Left forelimb (tissue), 1 donor: ENCODE data around the gene UBE2D1.

Source experiments
- DNase-seq: peaks from one replicate; pipeline ENCODE4 v3.0.0-alpha.2; 2018; ENCODE audit warnings: low spot score

UBE2D1 gene

GRCh38 chr10:58341422-58341821 is 6.6 kb downstream of the UBE2D1 start:
- DNase-seq: no peak

- no peak for DNase-seq
Measured at GRCh38 chr10:58341947-58342346, 7.1 kb downstream of the UBE2D1 start.

- DNase-seq: no peak
Measured at GRCh38 chr10:58347967-58348366, 13.2 kb downstream of the UBE2D1 start.

- DNase-seq: no peak
Measured at GRCh38 chr10:58348571-58349033, 13.8 kb downstream of the UBE2D1 start.

- no peak for DNase-seq
Measured at GRCh38 chr10:58350023-58350422, 15.2 kb downstream of the UBE2D1 start.

GRCh38 chr10:58350619-58351323 is 16.0 kb downstream of the UBE2D1 start:
- no peak for DNase-seq

GRCh38 chr10:58351616-58352578 is 17.1 kb downstream of the UBE2D1 start:
- no peak for DNase-seq

GRCh38 chr10:58352956-58353610 is 18.3 kb downstream of the UBE2D1 start:
- no peak for DNase-seq

- DNase-seq: no peak
Measured at GRCh38 chr10:58356756-58357155, 21.9 kb downstream of the UBE2D1 start.

GRCh38 chr10:58358314-58358933 is 23.6 kb downstream of the UBE2D1 start:
- no peak for DNase-seq

GRCh38 chr10:58358947-58359346 is 24.1 kb downstream of the UBE2D1 start:
- no peak for DNase-seq

- DNase-seq: no peak
Measured at GRCh38 chr10:58359541-58359940, 24.7 kb downstream of the UBE2D1 start.

- DNase-seq: no peak
Measured at GRCh38 chr10:58360412-58361004, 25.7 kb downstream of the UBE2D1 start.

GRCh38 chr10:58361353-58361752 is 26.5 kb downstream of the UBE2D1 start:
- DNase-seq: no peak

- DNase-seq: no peak
Measured at GRCh38 chr10:58362027-58362789, 27.4 kb downstream of the UBE2D1 start.

GRCh38 chr10:58367069-58367468 is 32.3 kb downstream of the UBE2D1 start:
- no peak for DNase-seq

- no peak for DNase-seq
Measured at GRCh38 chr10:58371473-58371872, 36.7 kb downstream of the UBE2D1 start.

- DNase-seq: no peak
Measured at GRCh38 chr10:58372607-58373441, 38.0 kb downstream of the UBE2D1 start.

GRCh38 chr10:58373442-58373827 is 38.6 kb downstream of the UBE2D1 start:
- DNase-seq: no peak

GRCh38 chr10:58382489-58382995 is 47.7 kb downstream of the UBE2D1 start:
- no peak for DNase-seq
